ENCODE data around the gene KANSL1.

KANSL1 gene

GRCh38 chr17:46064460-46064859 is 128.8 kb downstream of the KANSL1 start:
- H3K4me1 Mint-ChIP-seq (ENCODE audit: low read depth), result peaks cover 5% of the 10 kb centered on the region
- H3K27me3 Mint-ChIP-seq, result no peaks in the 10 kb centered on the region
- H3K4me3 Mint-ChIP-seq, result no peak overlapping the region
- intact Hi-C loops (cut with micrococcal nuclease), result no loop called here
- H3K27ac Mint-ChIP-seq, result no peak overlapping the region
- no peaks in the 10 kb centered on the region for H3K9me3 Mint-ChIP-seq
- peaks cover 76% of the 10 kb centered on the region for H3K36me3 Mint-ChIP-seq (ENCODE audit: low read depth)

- H3K27ac Mint-ChIP-seq, result no peak overlapping the region
- H3K4me3 Mint-ChIP-seq, result no peak overlapping the region
- H3K36me3 Mint-ChIP-seq (ENCODE audit: low read depth), result peaks cover 82% of the 10 kb centered on the region
- intact Hi-C loops (cut with micrococcal nuclease), result no loop called here
- H3K4me1 Mint-ChIP-seq (ENCODE audit: low read depth), result peaks cover 5% of the 10 kb centered on the region
- H3K27me3 Mint-ChIP-seq, result no peaks in the 10 kb centered on the region
- H3K9me3 Mint-ChIP-seq, result no peaks in the 10 kb centered on the region
Measured at GRCh38 chr17:46063241-46063640, 130.0 kb downstream of the KANSL1 start.

- intact Hi-C loops (cut with micrococcal nuclease), result loop anchor here (1.0 kb wide), 1 partner anchor 59 kb away; no protein-coding TSS in a partner anchor
- H3K27ac Mint-ChIP-seq, result no peak overlapping the region
- H3K9me3 Mint-ChIP-seq, result no peaks in the 10 kb centered on the region
- H3K27me3 Mint-ChIP-seq, result no peaks in the 10 kb centered on the region
- no peak overlapping the region for H3K4me3 Mint-ChIP-seq
- H3K4me1 Mint-ChIP-seq (ENCODE audit: low read depth), result peaks cover 5% of the 10 kb centered on the region
- peaks cover 80% of the 10 kb centered on the region for H3K36me3 Mint-ChIP-seq (ENCODE audit: low read depth)
Measured at GRCh38 chr17:46061435-46061834, 131.8 kb downstream of the KANSL1 start.

- no peaks in the 10 kb centered on the region for H3K9me3 Mint-ChIP-seq
- peaks cover 5% of the 10 kb centered on the region for H3K4me1 Mint-ChIP-seq (ENCODE audit: low read depth)
- no peak overlapping the region for H3K27ac Mint-ChIP-seq
- intact Hi-C loops (cut with micrococcal nuclease), result no loop called here
- no peak overlapping the region for H3K4me3 Mint-ChIP-seq
- no peaks in the 10 kb centered on the region for H3K27me3 Mint-ChIP-seq
- H3K36me3 Mint-ChIP-seq (ENCODE audit: low read depth), result peaks cover 71% of the 10 kb centered on the region
Measured at GRCh38 chr17:46060461-46060860, 132.8 kb downstream of the KANSL1 start.

- Mint-ChIP-seq H3K9me3 (no peaks in the 10 kb centered on the region), H3K4me3 (no peak overlapping the region), H3K36me3 (ENCODE audit: low read depth) (peaks cover 66% of the 10 kb centered on the region), H3K27me3 (no peaks in the 10 kb centered on the region), H3K4me1 (ENCODE audit: low read depth) (peaks cover 4% of the 10 kb centered on the region), H3K27ac (no peak overlapping the region)
- intact Hi-C loops (cut with micrococcal nuclease), result no loop called here
Measured at GRCh38 chr17:46059486-46059885, 133.7 kb downstream of the KANSL1 start.

GRCh38 chr17:46057366-46057765 is 135.9 kb downstream of the KANSL1 start:
- intact Hi-C loops (cut with micrococcal nuclease), result no loop called here
- Mint-ChIP-seq H3K27ac (no peak overlapping the region), H3K27me3 (no peaks in the 10 kb centered on the region), H3K36me3 (ENCODE audit: low read depth) (peaks cover 65% of the 10 kb centered on the region), H3K4me3 (no peak overlapping the region), H3K9me3 (no peaks in the 10 kb centered on the region), H3K4me1 (ENCODE audit: low read depth) (no peaks in the 10 kb centered on the region)

GRCh38 chr17:46056800-46057304 is 136.4 kb downstream of the KANSL1 start:
- Mint-ChIP-seq H3K4me1 (ENCODE audit: low read depth) (no peaks in the 10 kb centered on the region), H3K27me3 (no peaks in the 10 kb centered on the region), H3K4me3 (no peak overlapping the region), H3K27ac (no peak overlapping the region), H3K36me3 (ENCODE audit: low read depth) (peaks cover 65% of the 10 kb centered on the region), H3K9me3 (no peaks in the 10 kb centered on the region)
- intact Hi-C loops (cut with micrococcal nuclease), result no loop called here

GRCh38 chr17:46053911-46054534 is 139.2 kb downstream of the KANSL1 start:
- H3K4me1 Mint-ChIP-seq (ENCODE audit: low read depth), result no peaks in the 10 kb centered on the region
- H3K36me3 Mint-ChIP-seq (ENCODE audit: low read depth), result peaks cover 76% of the 10 kb centered on the region
- no peak overlapping the region for H3K4me3 Mint-ChIP-seq
- no peaks in the 10 kb centered on the region for H3K27me3 Mint-ChIP-seq
- H3K27ac Mint-ChIP-seq, result no peak overlapping the region
- intact Hi-C loops (cut with micrococcal nuclease), result no loop called here
- no peaks in the 10 kb centered on the region for H3K9me3 Mint-ChIP-seq

GRCh38 chr17:46049656-46050055 is 143.6 kb downstream of the KANSL1 start:
- intact Hi-C loops (cut with micrococcal nuclease), result loop anchor here (10.0 kb wide), 1 partner anchor 135 kb away; no protein-coding TSS in a partner anchor
- Mint-ChIP-seq H3K9me3 (no peaks in the 10 kb centered on the region), H3K4me1 (ENCODE audit: low read depth) (peaks cover 2% of the 10 kb centered on the region), H3K27me3 (no peaks in the 10 kb centered on the region), H3K27ac (no peak overlapping the region), H3K4me3 (no peak overlapping the region), H3K36me3 (ENCODE audit: low read depth) (peaks cover 90% of the 10 kb centered on the region)

GRCh38 chr17:46047856-46048255 is 145.4 kb downstream of the KANSL1 start:
- H3K4me1 Mint-ChIP-seq (ENCODE audit: low read depth), result peaks cover 9% of the 10 kb centered on the region
- H3K4me3 Mint-ChIP-seq, result no peak overlapping the region
- intact Hi-C loops (cut with micrococcal nuclease), result loop anchor here (10.0 kb wide), 1 partner anchor 137 kb away; no protein-coding TSS in a partner anchor
- H3K27ac Mint-ChIP-seq, result no peak overlapping the region
- no peaks in the 10 kb centered on the region for H3K27me3 Mint-ChIP-seq
- no peaks in the 10 kb centered on the region for H3K9me3 Mint-ChIP-seq
- H3K36me3 Mint-ChIP-seq (ENCODE audit: low read depth), result peaks cover 97% of the 10 kb centered on the region

- Mint-ChIP-seq H3K4me3 (no peak overlapping the region), H3K27me3 (no peaks in the 10 kb centered on the region), H3K36me3 (ENCODE audit: low read depth) (peaks cover 98% of the 10 kb centered on the region), H3K4me1 (ENCODE audit: low read depth) (peaks cover 9% of the 10 kb centered on the region), H3K9me3 (no peaks in the 10 kb centered on the region), H3K27ac (no peak overlapping the region)
- intact Hi-C loops (cut with micrococcal nuclease), result loop anchor here (10.0 kb wide), 1 partner anchor 137 kb away; no protein-coding TSS in a partner anchor
Measured at GRCh38 chr17:46047398-46047797, 145.8 kb downstream of the KANSL1 start.

- H3K4me1 Mint-ChIP-seq (ENCODE audit: low read depth), result peaks cover 9% of the 10 kb centered on the region
- peaks cover 98% of the 10 kb centered on the region for H3K36me3 Mint-ChIP-seq (ENCODE audit: low read depth)
- no peak overlapping the region for H3K27ac Mint-ChIP-seq
- intact Hi-C loops (cut with micrococcal nuclease), result loop anchor here (10.0 kb wide), 1 partner anchor 138 kb away; no protein-coding TSS in a partner anchor
- H3K9me3 Mint-ChIP-seq, result no peaks in the 10 kb centered on the region
- no peak overlapping the region for H3K4me3 Mint-ChIP-seq
- H3K27me3 Mint-ChIP-seq, result no peaks in the 10 kb centered on the region
Measured at GRCh38 chr17:46046957-46047356, 146.3 kb downstream of the KANSL1 start.

- H3K9me3 Mint-ChIP-seq, result no peaks in the 10 kb centered on the region
- intact Hi-C loops (cut with micrococcal nuclease), result loop anchor here (10.0 kb wide), 1 partner anchor 139 kb away; no protein-coding TSS in a partner anchor
- no peak overlapping the region for H3K27ac Mint-ChIP-seq
- H3K36me3 Mint-ChIP-seq (ENCODE audit: low read depth), result peaks cover 98% of the 10 kb centered on the region
- H3K4me3 Mint-ChIP-seq, result no peak overlapping the region
- no peaks in the 10 kb centered on the region for H3K27me3 Mint-ChIP-seq
- H3K4me1 Mint-ChIP-seq (ENCODE audit: low read depth), result peaks cover 9% of the 10 kb centered on the region
Measured at GRCh38 chr17:46045639-46046038, 147.6 kb downstream of the KANSL1 start.

GRCh38 chr17:46044989-46045388 is 148.2 kb downstream of the KANSL1 start:
- Mint-ChIP-seq H3K4me3 (no peak overlapping the region), H3K27ac (no peak overlapping the region), H3K36me3 (ENCODE audit: low read depth) (peaks cover 98% of the 10 kb centered on the region), H3K27me3 (no peaks in the 10 kb centered on the region), H3K4me1 (ENCODE audit: low read depth) (peaks cover 9% of the 10 kb centered on the region), H3K9me3 (no peaks in the 10 kb centered on the region)
- intact Hi-C loops (cut with micrococcal nuclease), result loop anchor here (1.0 to 10.0 kb wide), 2 partner anchors 43 to 140 kb away; no protein-coding TSS in a partner anchor
